Kidney epithelial cell (primary cell): ENCODE measurements around the gene MTHFS. TPM values are rescaled to one million over a fixed set of nuclear protein-coding genes. Genes with fewer than 3 reads are reported as not detected.
A peak's percentile ranks its signal among the peaks of the same experiment; 100 is the strongest.

Experiments used
- DNase-seq: peaks from one replicate; pipeline ENCODE4 v3.0.0-alpha.2; 2010; ENCODE audit warnings: low read depth
- H3K27me3 ChIP-seq: 2 replicates; pipeline ENCODE4 v1.6.0; 2011; ENCODE audit warnings: low read length; ENCODE audit not compliant: control insufficient read depth, insufficient read depth
- H3K36me3 ChIP-seq: 2 replicates; pipeline ENCODE4 v1.5.1; 2011; ENCODE audit warnings: low read length; ENCODE audit not compliant: control insufficient read depth, insufficient read depth
- H3K4me3 ChIP-seq: 2 replicates; pipeline ENCODE4 v1.5.1; 2011; ENCODE audit warnings: low read depth, mild to moderate bottlenecking, control low read depth, low read length
- CTCF ChIP-seq: IDR thresholded peaks from 2 replicates; pipeline ENCODE4 v1.5.1; 2011; ENCODE audit warnings: mild to moderate bottlenecking, moderate library complexity, low read length, control low read depth, inconsistent platforms; ENCODE audit not compliant: insufficient read depth, poor library complexity, severe bottlenecking
- total RNA-seq: library from RNA; depleted of rRNA; stranded (reverse); fragments of >200 nt; gene quantifications from 2 replicates; pipeline ENCODE4 v1.2.3, GENCODE V29; 2015

Gene MTHFS
- total RNA-seq: 17.8 and 36.5 TPM in 2 replicates

- no peaks in the 10 kb centered on the region for H3K36me3 ChIP-seq
- no peaks in the 10 kb centered on the region for H3K27me3 ChIP-seq
- peak; percentile 10 for DNase-seq
- peak within 1 kb of the TSS; percentile 90 for H3K4me3 ChIP-seq
- TF ChIP-seq CTCF: peak; percentile 52
Observed at GRCh38 chr15:79896634-79897379, at the start of gene MTHFS. TSS of gene MTHFS (minus strand) at chr15:79897014. CDS start at chr15:79896988, 26 bp downstream.

- Histone ChIP-seq H3K4me3 (no peak overlapping the region), H3K27me3 (no peaks in the 10 kb centered on the region), H3K36me3 (no peaks in the 10 kb centered on the region)
- TF ChIP-seq CTCF: no peak
- no peak for DNase-seq
Observed at GRCh38 chr15:79944622-79945021, 47.8 kb upstream of the MTHFS start.

GRCh38 chr15:79943820-79944219, 47.0 kb upstream of the MTHFS start:
- Histone ChIP-seq H3K27me3 (no peaks in the 10 kb centered on the region), H3K36me3 (no peaks in the 10 kb centered on the region), H3K4me3 (no peak overlapping the region)
- TF ChIP-seq CTCF: no peak
- no peak for DNase-seq

- Histone ChIP-seq H3K27me3 (no peaks in the 10 kb centered on the region), H3K4me3 (no peak overlapping the region), H3K36me3 (no peaks in the 10 kb centered on the region)
- no peak for DNase-seq
- TF ChIP-seq CTCF: no peak
Observed at GRCh38 chr15:79942741-79943481, 46.1 kb upstream of the MTHFS start.

GRCh38 chr15:79939399-79939798, 42.6 kb upstream of the MTHFS start:
- H3K4me3 ChIP-seq: no peak overlapping the region
- no peak for DNase-seq
- no peak for TF ChIP-seq CTCF
- H3K36me3 ChIP-seq: no peaks in the 10 kb centered on the region
- H3K27me3 ChIP-seq: no peaks in the 10 kb centered on the region
